ENCODE measurements around the gene CDC42BPB. TPM values are rescaled to one million over a fixed set of nuclear protein-coding genes. Genes with fewer than 3 reads are reported as not detected.

CDC42BPB gene
- total and polyA plus RNA-seq, 2 of the 4 experiments (the other 2 are of a cell fraction), result 49.1 to 81.4 TPM

- intact Hi-C loops (cut with micrococcal nuclease) (no loop called here), dilution Hi-C loops (cut with HindIII; ENCODE audit: low sequenced_read_pairs, unreplicated experiment) (no loop called here), in situ Hi-C loops (cut with MboI; ENCODE audit: low sequenced_read_pairs) (no loop called here)
- Histone ChIP-seq H3K27ac (ENCODE audit: insufficient read depth, low read length) (no peak overlapping the region), H3K9me3 (ENCODE audit: control insufficient read depth, insufficient read depth, low read length) (no peaks in the 10 kb centered on the region), H4K8ac (ENCODE audit: low read depth in 2 of 2, low read length in 2 of 2) (no peak overlapping the region), H3K4me2 (ENCODE audit: low read depth, low read length) (no peak overlapping the region), H2AK5ac (ENCODE audit: low read depth, low read length) (no peak overlapping the region), H3K4me3 (ENCODE audit: insufficient read depth, low read depth, low read length) (no peak overlapping the region), H2AK9ac (replicated peaks; ENCODE audit: low read depth, low read length, poor library complexity) (peak overlapping the region; percentile 37), H3K4ac (ENCODE audit: low read depth, low read length) (no peak overlapping the region), H3K9ac (ENCODE audit: low read depth, low read length) (no peak overlapping the region), H3K14ac (replicated peaks; ENCODE audit: low read depth, low read length) (no peak overlapping the region), H2BK20ac (ENCODE audit: low read depth, low read length) (no peak overlapping the region), H4K5ac (ENCODE audit: low read depth, low read length) (no peak overlapping the region), H3K18ac (ENCODE audit: low read depth, low read length) (no peak overlapping the region), H2AFZ (replicated peaks; ENCODE audit: low read length, poor library complexity) (no peak overlapping the region), H3K79me1 (ENCODE audit: low read depth in 1 of 2, low read length in 2 of 2) (peaks cover 0 to 7% of the 10 kb centered on the region in 2 experiments; a peak in 2 of 4 replicates), H2BK15ac (ENCODE audit: low read depth, low read length) (no peak overlapping the region), H3K9me1 (ENCODE audit: insufficient read depth, low read length) (no peaks in the 10 kb centered on the region), H2BK5ac (ENCODE audit: low read depth, low read length, poor library complexity, severe bottlenecking) (no peak overlapping the region), H4K91ac (ENCODE audit: insufficient read depth, low read depth, low read length) (no peak overlapping the region), H3K36me3 (ENCODE audit: control insufficient read depth, insufficient read depth, low read length) (peaks cover 57% of the 10 kb centered on the region), H3K23ac (ENCODE audit: low read depth, low read length) (no peak overlapping the region), H3K27me3 (ENCODE audit: control insufficient read depth, insufficient read depth, low read length) (no peaks in the 10 kb centered on the region), H2BK120ac (ENCODE audit: low read depth, low read length) (no peak overlapping the region), H4K20me1 (ENCODE audit: insufficient read depth, low read length) (0 out of 2 replicates have a peak, but pooled peaks cover 4% of the 10 kb centered on the region), H3K4me1 (ENCODE audit: control insufficient read depth, insufficient read depth, low read length) (no peaks in the 10 kb centered on the region), H3K56ac (ENCODE audit: extremely low read depth, insufficient read depth, low read length) (no peak overlapping the region)
- WGBS, 2 experiments (ENCODE audit: extremely low coverage in 2 of 2, insufficient read length in 1 of 2), result no CpG with 5 or more reads among the region's 10 CpGs
- POLR2A ChIA-PET (ENCODE audit: unreplicated experiment), result no interaction called here
- ATAC-seq (ENCODE audit: low read depth), result no peak
- no TSS peak for BruUV-seq (replicated peaks)
- no peak for DNase-seq
- TF ChIP-seq FOS (IDR thresholded peaks at IDR 0.05; ENCODE audit: low read depth, low read length) (no peak), USF2 (IDR thresholded peaks at IDR 0.05; ENCODE audit: low read depth, low read length) (no peak), CEBPB (IDR thresholded peaks at IDR 0.05; ENCODE audit: low read depth, low read length) (no peak), SMC3 (IDR thresholded peaks at IDR 0.05; ENCODE audit: low read depth, low read length) (no peak), RAD21 (IDR thresholded peaks at IDR 0.05; ENCODE audit: low read length) (no peak), BHLHE40 (IDR thresholded peaks at IDR 0.05; ENCODE audit: low read depth, low read length) (no peak), POLR2A (IDR thresholded peaks at IDR 0.05; ENCODE audit: low read depth, low read length) (no peak), ELK1 (IDR thresholded peaks at IDR 0.05; ENCODE audit: borderline replicate concordance, low read depth, low read length) (no peak), MAFK (IDR thresholded peaks at IDR 0.05; ENCODE audit: low read depth, low read length) (no peak), MAZ (IDR thresholded peaks at IDR 0.05; ENCODE audit: borderline replicate concordance, low read depth, low read length) (no peak), MXI1 (IDR thresholded peaks at IDR 0.05; ENCODE audit: borderline replicate concordance, low read depth, low read length) (no peak), RCOR1 (IDR thresholded peaks at IDR 0.05; ENCODE audit: insufficient replicate concordance, low read length) (no peak), CTCF (conservative IDR thresholded peaks at IDR 0.05; ENCODE audit: low read depth, low read length) (no peak)
- CTCF ChIA-PET, result no interaction called here
Measured at GRCh38 chr14:102958461-102958860, 98.9 kb downstream of the CDC42BPB start.
